ENCODE results near the gene TMEM82.
"Not testable (repeated sequence)": the region's sequence is repeated elsewhere in the genome, so short reads cannot be mapped to it uniquely, and the experiment has no call there.

TMEM82 gene

GRCh38 chr1:15742339-15742801 lies at the start of gene TMEM82:
TMEM82 (plus strand) TSS chr1:15742499; CDS start chr1:15742560, 61 bp downstream.
- DNase-seq (ENCODE audit: low spot score) = no peak

- DNase-seq (ENCODE audit: low spot score) = no peak
Measured at GRCh38 chr1:15693371-15693770, 48.9 kb upstream of the TMEM82 start.

GRCh38 chr1:15696956-15697521 lies 45.3 kb upstream of the TMEM82 start:
- DNase-seq (ENCODE audit: low spot score) = no peak

- DNase-seq (ENCODE audit: low spot score) = no peak
Measured at GRCh38 chr1:15698201-15698600, 44.1 kb upstream of the TMEM82 start.

GRCh38 chr1:15699321-15699720 lies 43.0 kb upstream of the TMEM82 start:
- not testable (repeated sequence) for DNase-seq (ENCODE audit: low spot score)

GRCh38 chr1:15700508-15700907 lies 41.8 kb upstream of the TMEM82 start:
- DNase-seq (ENCODE audit: low spot score) = no peak

GRCh38 chr1:15701784-15702183 lies 40.5 kb upstream of the TMEM82 start:
- no peak for DNase-seq (ENCODE audit: low spot score)

GRCh38 chr1:15702722-15703550 lies 39.4 kb upstream of the TMEM82 start:
- DNase-seq (ENCODE audit: low spot score) = peak; percentile 53

GRCh38 chr1:15703562-15703961 lies 38.7 kb upstream of the TMEM82 start:
- peak; percentile 96 for DNase-seq (ENCODE audit: low spot score)

- peak; percentile 45 for DNase-seq (ENCODE audit: low spot score)
Measured at GRCh38 chr1:15704526-15705183, 37.6 kb upstream of the TMEM82 start.

GRCh38 chr1:15705184-15705566 lies 37.1 kb upstream of the TMEM82 start:
- DNase-seq (ENCODE audit: low spot score) = no peak

GRCh38 chr1:15706751-15707150 lies 35.5 kb upstream of the TMEM82 start:
- no peak for DNase-seq (ENCODE audit: low spot score)

GRCh38 chr1:15707239-15707925 lies 34.9 kb upstream of the TMEM82 start:
- DNase-seq (ENCODE audit: low spot score) = no peak

- no peak for DNase-seq (ENCODE audit: low spot score)
Measured at GRCh38 chr1:15708486-15709137, 33.7 kb upstream of the TMEM82 start.

GRCh38 chr1:15709226-15709625 lies 33.1 kb upstream of the TMEM82 start:
- DNase-seq (ENCODE audit: low spot score) = no peak

GRCh38 chr1:15712168-15712567 lies 30.1 kb upstream of the TMEM82 start:
- DNase-seq (ENCODE audit: low spot score) = no peak

GRCh38 chr1:15714406-15715136 lies 27.7 kb upstream of the TMEM82 start:
- peak; percentile 75 for DNase-seq (ENCODE audit: low spot score)

- no peak for DNase-seq (ENCODE audit: low spot score)
Measured at GRCh38 chr1:15717418-15718125, 24.7 kb upstream of the TMEM82 start.

GRCh38 chr1:15718199-15718601 lies 24.1 kb upstream of the TMEM82 start:
- DNase-seq (ENCODE audit: low spot score) = no peak

GRCh38 chr1:15719381-15720120 lies 22.7 kb upstream of the TMEM82 start:
- DNase-seq (ENCODE audit: low spot score) = no peak
